ENCODE data around the gene ELAPOR1.

ELAPOR1 gene

DNA sequence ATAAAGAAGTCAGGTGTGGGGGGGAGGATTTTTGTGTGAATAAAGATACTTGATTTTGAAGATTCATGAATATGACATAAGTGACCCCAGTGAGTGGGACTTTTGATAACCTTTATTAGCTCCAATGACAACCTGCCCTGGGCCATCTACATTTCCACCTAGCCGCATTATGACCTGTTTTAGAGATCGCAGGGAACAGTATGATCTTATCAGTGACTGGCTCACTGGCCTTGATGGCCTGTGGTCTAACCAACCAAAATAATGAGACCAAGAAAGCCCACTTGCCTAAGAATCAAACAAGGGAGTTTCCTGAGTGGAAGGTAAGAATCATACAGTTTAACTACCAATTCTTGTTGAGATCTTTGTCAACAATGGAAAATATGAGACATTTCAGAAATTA, 1.8 kb downstream of the ELAPOR1 start:
- Histone ChIP-seq H2BK12ac (ENCODE audit: low read length) (no peak overlapping the region), H3K23ac (ENCODE audit: low read depth, low read length, poor library complexity) (no peak overlapping the region), H3K18ac (ENCODE audit: low read length) (no peak overlapping the region), H3K27me3 (ENCODE audit: control insufficient read depth in 3 of 3, insufficient read depth in 3 of 3, low read depth in 1 of 3, low read length in 3 of 3) (peaks cover 2 to 37% (median 26%) of the 10 kb centered on the region in 3 experiments), H3K4me1 (ENCODE audit: control insufficient read depth in 2 of 2, insufficient read depth in 1 of 2, low read depth in 1 of 2, low read length in 2 of 2) (peaks cover 6 to 23% of the 10 kb centered on the region in 2 donors), H2BK15ac (ENCODE audit: low read length) (no peak overlapping the region), H3K14ac (ENCODE audit: low read length) (no peak overlapping the region), H4K8ac (ENCODE audit: low read depth, low read length) (no peak overlapping the region), H4K91ac (ENCODE audit: low read depth, low read length, poor library complexity) (no peak overlapping the region), H2BK120ac (ENCODE audit: low read depth, low read length) (no peak overlapping the region), H3K4ac (ENCODE audit: low read length) (no peak overlapping the region), H3K4me2 (ENCODE audit: insufficient read depth, low read length, poor library complexity, severe bottlenecking) (no peak overlapping the region), H3K4me3 (ENCODE audit: low read length in 2 of 2) (no peak overlapping the region), H3K36me3 (replicated peaks in 1 of 2; ENCODE audit: control insufficient read depth in 2 of 2, insufficient read depth in 2 of 2, low read length in 2 of 2) (no peaks in the 10 kb centered on the region), H3K27ac (replicated peaks; ENCODE audit: low read length) (no peak overlapping the region), H3K9me3 (replicated peaks in 1 of 2; ENCODE audit: control insufficient read depth in 2 of 2, insufficient read depth in 1 of 2, low read depth in 1 of 2, low read length in 2 of 2) (no peaks in the 10 kb centered on the region), H3K9ac (ENCODE audit: low read depth, low read length, poor library complexity) (no peak overlapping the region), H2BK5ac (ENCODE audit: low read length) (no peak overlapping the region), H2AFZ (ENCODE audit: low read length) (no peak overlapping the region), H3K79me1 (ENCODE audit: low read depth, low read length) (no peaks in the 10 kb centered on the region), H2AK5ac (ENCODE audit: low read depth, low read length) (no peak overlapping the region)
- no peak for DNase-seq (ENCODE audit: low spot score)
- no CpG with 5 or more reads among the region's 2 CpGs for WGBS, 2 donors (ENCODE audit: extremely low coverage in 2 of 2, insufficient read length in 2 of 2, insufficient replicate concordance in 1 of 2)

DNA sequence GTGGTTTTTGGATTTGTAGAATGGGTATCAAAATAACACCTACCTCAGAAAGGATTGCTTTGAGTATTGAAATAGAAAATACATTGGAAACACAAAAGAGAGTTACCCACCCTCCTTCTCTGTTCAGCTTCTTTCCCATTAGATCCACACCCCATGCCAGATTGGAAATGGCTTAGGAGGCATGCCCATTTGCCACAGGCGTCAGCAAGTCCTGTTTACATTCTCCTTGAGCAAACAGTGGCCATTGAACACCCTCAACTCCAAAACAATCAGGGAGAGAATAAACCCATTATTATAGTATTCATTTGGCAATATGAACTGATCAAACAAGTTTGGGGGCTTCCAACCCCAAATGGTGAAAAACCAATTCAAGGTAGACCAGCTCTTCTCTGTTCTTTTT, 2.4 kb downstream of the ELAPOR1 start:
- Histone ChIP-seq H4K91ac (ENCODE audit: low read depth, low read length, poor library complexity) (no peak overlapping the region), H3K4me3 (ENCODE audit: low read length in 2 of 2) (no peak overlapping the region), H3K9me3 (replicated peaks in 1 of 2; ENCODE audit: control insufficient read depth in 2 of 2, insufficient read depth in 1 of 2, low read depth in 1 of 2, low read length in 2 of 2) (no peaks in the 10 kb centered on the region), H3K4ac (ENCODE audit: low read length) (no peak overlapping the region), H3K27ac (replicated peaks; ENCODE audit: low read length) (no peak overlapping the region), H2BK12ac (ENCODE audit: low read length) (no peak overlapping the region), H3K14ac (ENCODE audit: low read length) (no peak overlapping the region), H3K79me1 (ENCODE audit: low read depth, low read length) (no peaks in the 10 kb centered on the region), H2AK5ac (ENCODE audit: low read depth, low read length) (no peak overlapping the region), H3K23ac (ENCODE audit: low read depth, low read length, poor library complexity) (no peak overlapping the region), H2BK15ac (ENCODE audit: low read length) (no peak overlapping the region), H4K8ac (ENCODE audit: low read depth, low read length) (no peak overlapping the region), H3K4me2 (ENCODE audit: insufficient read depth, low read length, poor library complexity, severe bottlenecking) (no peak overlapping the region), H3K4me1 (ENCODE audit: control insufficient read depth in 2 of 2, insufficient read depth in 1 of 2, low read depth in 1 of 2, low read length in 2 of 2) (peaks cover 6 to 23% of the 10 kb centered on the region in 2 donors), H3K36me3 (replicated peaks in 1 of 2; ENCODE audit: control insufficient read depth in 2 of 2, insufficient read depth in 2 of 2, low read length in 2 of 2) (no peaks in the 10 kb centered on the region), H3K9ac (ENCODE audit: low read depth, low read length, poor library complexity) (no peak overlapping the region), H2BK120ac (ENCODE audit: low read depth, low read length) (no peak overlapping the region), H2BK5ac (ENCODE audit: low read length) (no peak overlapping the region), H2AFZ (ENCODE audit: low read length) (no peak overlapping the region), H3K27me3 (ENCODE audit: control insufficient read depth in 3 of 3, insufficient read depth in 3 of 3, low read depth in 1 of 3, low read length in 3 of 3) (peaks cover 2 to 37% (median 26%) of the 10 kb centered on the region in 3 experiments), H3K18ac (ENCODE audit: low read length) (no peak overlapping the region)
- WGBS, 2 donors (ENCODE audit: extremely low coverage in 2 of 2, insufficient read length in 2 of 2, insufficient replicate concordance in 1 of 2): no CpG with 5 or more reads among the region's 1 CpG
- no peak for DNase-seq (ENCODE audit: low spot score)

DNA sequence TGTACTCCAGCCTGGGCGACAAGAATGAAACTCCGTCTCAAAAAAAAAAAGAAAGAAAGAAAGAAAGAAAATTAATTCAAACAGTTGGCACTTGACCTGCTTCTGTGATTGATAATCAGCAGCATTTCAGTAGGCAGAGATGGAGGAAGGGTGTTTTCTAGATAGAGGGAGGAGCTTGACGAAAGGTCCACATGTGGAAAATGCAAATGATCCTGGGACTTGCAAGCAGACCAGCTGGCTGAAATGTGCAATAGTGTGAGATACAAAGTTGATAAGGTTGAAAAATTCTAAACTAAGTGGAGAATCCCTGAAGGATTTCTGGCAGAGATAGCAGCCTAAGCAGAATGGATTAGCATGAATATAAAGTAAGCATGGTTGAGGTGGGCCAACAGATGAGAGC, 4.2 kb downstream of the ELAPOR1 start:
- Histone ChIP-seq H3K14ac (ENCODE audit: low read length) (no peak overlapping the region), H3K9ac (ENCODE audit: low read depth, low read length, poor library complexity) (no peak overlapping the region), H2BK5ac (ENCODE audit: low read length) (no peak overlapping the region), H2BK15ac (ENCODE audit: low read length) (no peak overlapping the region), H3K4me1 (ENCODE audit: control insufficient read depth in 2 of 2, insufficient read depth in 1 of 2, low read depth in 1 of 2, low read length in 2 of 2) (peaks cover 3 to 13% of the 10 kb centered on the region in 2 donors), H3K4me2 (ENCODE audit: insufficient read depth, low read length, poor library complexity, severe bottlenecking) (no peak overlapping the region), H3K9me3 (replicated peaks in 1 of 2; ENCODE audit: control insufficient read depth in 2 of 2, insufficient read depth in 1 of 2, low read depth in 1 of 2, low read length in 2 of 2) (no peaks in the 10 kb centered on the region), H4K8ac (ENCODE audit: low read depth, low read length) (no peak overlapping the region), H3K4ac (ENCODE audit: low read length) (no peak overlapping the region), H3K27ac (replicated peaks; ENCODE audit: low read length) (no peak overlapping the region), H2BK120ac (ENCODE audit: low read depth, low read length) (no peak overlapping the region), H3K79me1 (ENCODE audit: low read depth, low read length) (no peaks in the 10 kb centered on the region), H3K18ac (ENCODE audit: low read length) (no peak overlapping the region), H3K4me3 (ENCODE audit: low read length in 2 of 2) (no peak overlapping the region), H2AFZ (ENCODE audit: low read length) (no peak overlapping the region), H3K36me3 (replicated peaks in 1 of 2; ENCODE audit: control insufficient read depth in 2 of 2, insufficient read depth in 2 of 2, low read length in 2 of 2) (no peaks in the 10 kb centered on the region), H2BK12ac (ENCODE audit: low read length) (no peak overlapping the region), H3K27me3 (ENCODE audit: control insufficient read depth in 3 of 3, insufficient read depth in 3 of 3, low read depth in 1 of 3, low read length in 3 of 3) (peaks cover 2 to 37% (median 22%) of the 10 kb centered on the region in 3 experiments), H4K91ac (ENCODE audit: low read depth, low read length, poor library complexity) (no peak overlapping the region), H3K23ac (ENCODE audit: low read depth, low read length, poor library complexity) (no peak overlapping the region), H2AK5ac (ENCODE audit: low read depth, low read length) (no peak overlapping the region)
- WGBS, 2 donors (ENCODE audit: extremely low coverage in 2 of 2, insufficient read length in 2 of 2, insufficient replicate concordance in 1 of 2): no CpG with 5 or more reads among the region's 3 CpGs
- no peak for DNase-seq (ENCODE audit: low spot score)

DNA sequence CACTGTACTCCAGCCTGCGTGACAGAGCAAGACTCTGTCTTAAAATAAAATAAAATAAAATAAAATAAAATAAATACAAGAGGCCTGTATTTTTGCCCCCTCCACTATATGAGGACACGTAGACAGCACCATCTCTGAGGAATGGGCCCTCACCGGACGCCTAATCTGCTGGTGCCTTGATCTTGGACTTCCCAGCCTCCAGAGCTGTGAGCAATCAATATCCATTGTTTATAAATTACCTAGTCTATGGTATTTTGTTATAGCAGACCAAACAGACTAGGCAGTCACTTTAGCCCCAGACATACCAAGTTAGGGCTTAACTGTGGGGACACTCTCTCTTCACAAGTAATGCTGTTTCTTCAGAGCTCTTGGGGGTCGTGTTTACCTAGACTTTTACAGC, 6.4 kb downstream of the ELAPOR1 start:
- H2BK5ac ChIP-seq (ENCODE audit: low read length): no peak overlapping the region
- H3K9me3 ChIP-seq (replicated peaks in 1 of 2; ENCODE audit: control insufficient read depth in 2 of 2, insufficient read depth in 1 of 2, low read depth in 1 of 2, low read length in 2 of 2): no peaks in the 10 kb centered on the region
- H2BK120ac ChIP-seq (ENCODE audit: low read depth, low read length): no peak overlapping the region
- H2AFZ ChIP-seq (ENCODE audit: low read length): no peak overlapping the region
- H3K4me2 ChIP-seq (ENCODE audit: insufficient read depth, low read length, poor library complexity, severe bottlenecking): no peak overlapping the region
- no peak overlapping the region for H4K8ac ChIP-seq (ENCODE audit: low read depth, low read length)
- H4K91ac ChIP-seq (ENCODE audit: low read depth, low read length, poor library complexity): no peak overlapping the region
- no peak overlapping the region for H3K23ac ChIP-seq (ENCODE audit: low read depth, low read length, poor library complexity)
- peaks cover 0 to 4% of the 10 kb centered on the region in 2 donors for H3K4me1 ChIP-seq (ENCODE audit: control insufficient read depth in 2 of 2, insufficient read depth in 1 of 2, low read depth in 1 of 2, low read length in 2 of 2)
- H3K9ac ChIP-seq (ENCODE audit: low read depth, low read length, poor library complexity): no peak overlapping the region
- H2BK12ac ChIP-seq (ENCODE audit: low read length): no peak overlapping the region
- H2AK5ac ChIP-seq (ENCODE audit: low read depth, low read length): no peak overlapping the region
- no peak overlapping the region for H2BK15ac ChIP-seq (ENCODE audit: low read length)
- WGBS, 2 donors (ENCODE audit: extremely low coverage in 2 of 2, insufficient read length in 2 of 2, insufficient replicate concordance in 1 of 2): no CpG with 5 or more reads among the region's 5 CpGs
- DNase-seq (ENCODE audit: low spot score): no peak
- no peak overlapping the region for H3K14ac ChIP-seq (ENCODE audit: low read length)
- H3K27me3 ChIP-seq (ENCODE audit: control insufficient read depth in 3 of 3, insufficient read depth in 3 of 3, low read depth in 1 of 3, low read length in 3 of 3): peaks cover 0 to 15% (median 4%) of the 10 kb centered on the region in 3 experiments
- no peak overlapping the region for H3K4me3 ChIP-seq (ENCODE audit: low read length in 2 of 2)
- no peaks in the 10 kb centered on the region for H3K36me3 ChIP-seq (replicated peaks in 1 of 2; ENCODE audit: control insufficient read depth in 2 of 2, insufficient read depth in 2 of 2, low read length in 2 of 2)
- no peak overlapping the region for H3K18ac ChIP-seq (ENCODE audit: low read length)
- no peak overlapping the region for H3K27ac ChIP-seq (replicated peaks; ENCODE audit: low read length)
- H3K4ac ChIP-seq (ENCODE audit: low read length): no peak overlapping the region
- no peaks in the 10 kb centered on the region for H3K79me1 ChIP-seq (ENCODE audit: low read depth, low read length)
